GM19351 (cell line): Measurements from ENCODE around the gene ATP6V0A1.
A peak's percentile ranks its signal among the peaks of the same experiment; 100 is the strongest.

ENCODE experiments used
- ATAC-seq: cut with Tn5 transposase; IDR thresholded peaks from one replicate; pipeline ENCODE4 v1.9.1; 2021; ENCODE audit warnings: mild to moderate bottlenecking, moderate library complexity; ENCODE audit not compliant: unreplicated experiment

The ATP6V0A1 gene

GRCh38 chr17:42518046-42518754, 59.5 kb downstream of the ATP6V0A1 start:
- ATAC-seq, result no peak

- no peak for ATAC-seq
These were observed 60.3 kb downstream of the ATP6V0A1 start for GRCh38 chr17:42518755-42519545.

DNA sequence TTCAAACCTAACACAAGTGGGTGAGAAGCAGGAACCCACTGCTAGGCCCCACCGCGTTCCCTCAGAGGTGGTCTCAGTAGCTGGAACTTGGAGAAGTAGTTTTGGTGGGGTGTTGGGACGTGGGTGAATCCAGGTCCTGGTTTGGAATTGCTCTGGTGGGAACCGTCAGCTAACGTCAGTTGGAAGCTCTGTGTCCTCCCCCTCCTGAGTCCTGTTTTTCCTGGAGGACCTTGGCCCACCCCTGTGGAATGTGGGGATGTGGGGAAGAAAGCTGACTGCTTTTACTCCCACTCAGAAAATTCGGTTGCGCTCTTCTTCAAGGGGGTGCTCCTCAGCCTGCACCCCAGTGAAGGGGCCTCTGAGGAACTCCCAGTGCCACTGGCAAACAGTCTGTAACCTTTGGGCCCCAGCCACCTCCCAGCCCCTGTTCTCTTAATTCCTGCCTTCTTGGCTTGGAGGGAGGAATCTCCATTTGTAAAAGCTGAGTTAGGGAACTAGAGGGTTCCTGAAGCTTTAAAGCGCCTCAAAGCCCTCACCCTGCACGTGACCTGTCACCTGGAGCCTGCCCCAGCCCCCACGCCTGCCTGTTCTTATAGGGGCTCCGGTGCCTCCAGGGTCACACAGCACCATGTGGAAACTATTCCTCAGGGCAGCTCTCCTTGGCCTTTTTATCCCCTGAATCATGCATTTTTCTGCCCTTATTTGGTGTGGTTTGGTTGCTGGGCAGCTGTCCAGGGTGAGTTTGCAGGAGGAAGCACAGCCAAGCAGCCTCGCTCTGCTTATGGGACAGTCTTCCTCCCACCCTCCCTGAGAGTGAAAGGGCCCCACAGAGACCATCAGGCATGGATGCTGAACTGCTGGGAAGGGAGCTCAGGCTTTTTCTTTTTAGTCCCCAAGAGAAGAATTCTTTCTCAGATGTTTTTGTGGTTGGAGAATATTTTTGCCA, 61.1 kb downstream of the ATP6V0A1 start:
- ATAC-seq, result no peak

DNA sequence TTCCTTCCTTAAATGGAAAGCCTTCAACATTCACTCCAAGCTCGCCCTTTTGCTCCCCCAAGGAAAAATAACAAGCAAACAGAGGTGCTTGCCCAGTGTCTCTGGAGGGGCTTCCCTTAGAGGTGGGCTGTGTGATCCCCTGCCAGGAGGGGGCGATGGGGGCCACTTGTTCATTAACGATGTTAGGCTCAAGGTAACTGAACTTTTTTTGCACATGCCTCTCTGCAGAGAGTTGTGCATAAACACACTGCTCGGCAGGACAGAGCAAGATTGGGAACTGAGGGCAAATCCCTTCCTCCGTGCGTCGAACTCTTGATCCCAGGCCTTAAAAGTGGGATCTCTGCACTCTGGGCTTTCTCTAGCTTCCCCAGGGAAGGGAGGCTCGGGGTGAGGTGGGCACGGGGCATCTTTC, 61.9 kb downstream of the ATP6V0A1 start:
- no peak for ATAC-seq

DNA sequence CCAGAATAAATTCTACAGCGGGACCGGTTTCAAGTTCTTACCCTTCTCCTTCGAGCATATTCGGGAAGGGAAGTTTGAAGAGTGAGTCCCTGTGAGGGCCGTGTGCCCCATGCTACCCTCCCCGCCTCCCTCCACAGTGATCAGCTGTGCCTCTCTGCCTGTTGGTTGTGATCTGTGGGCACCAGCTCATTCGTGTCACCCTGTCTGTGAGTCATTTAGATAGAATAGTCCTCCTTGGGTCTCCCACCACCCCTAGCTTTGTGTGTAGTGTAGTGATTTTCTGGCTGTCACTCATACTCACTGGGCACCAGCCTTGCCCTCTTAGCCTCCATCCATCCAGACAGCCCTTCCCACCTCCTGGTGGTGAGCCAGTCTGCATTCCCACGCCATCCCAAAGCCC, 62.4 kb downstream of the ATP6V0A1 start:
- ATAC-seq, result no peak

GRCh38 chr17:42521666-42522262, 63.1 kb downstream of the ATP6V0A1 start:
- ATAC-seq, result no peak

DNA sequence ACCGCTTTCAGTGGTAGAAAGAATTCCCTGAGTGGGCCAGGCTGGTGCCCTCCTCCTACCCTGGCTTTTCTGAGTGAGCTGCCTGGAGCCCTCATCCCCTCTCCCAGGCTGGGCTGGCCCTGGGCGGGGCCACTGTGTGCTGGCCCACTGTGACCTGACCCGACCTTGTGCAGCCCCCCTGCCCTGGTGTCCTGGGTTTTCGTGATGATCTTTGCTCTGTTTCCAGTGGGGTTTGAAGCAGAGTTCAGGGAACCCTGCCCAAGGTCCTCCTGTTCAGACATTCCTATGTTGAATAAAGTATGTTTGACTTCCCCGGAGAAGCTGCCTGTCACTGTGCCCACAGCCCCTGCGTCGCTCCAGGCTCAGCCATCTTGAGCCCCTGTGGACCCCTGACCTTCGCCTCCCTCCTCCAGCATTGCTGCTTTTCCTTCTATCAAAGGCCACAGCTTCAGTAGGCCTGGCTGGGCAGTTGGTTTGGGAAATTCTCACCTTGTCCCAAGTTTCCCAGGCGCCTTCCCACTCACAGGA, 63.6 kb downstream of the ATP6V0A1 start:
- ATAC-seq, result no peak

GRCh38 chr17:42522798-42523278, 64.2 kb downstream of the ATP6V0A1 start:
- ATAC-seq, result no peak

DNA sequence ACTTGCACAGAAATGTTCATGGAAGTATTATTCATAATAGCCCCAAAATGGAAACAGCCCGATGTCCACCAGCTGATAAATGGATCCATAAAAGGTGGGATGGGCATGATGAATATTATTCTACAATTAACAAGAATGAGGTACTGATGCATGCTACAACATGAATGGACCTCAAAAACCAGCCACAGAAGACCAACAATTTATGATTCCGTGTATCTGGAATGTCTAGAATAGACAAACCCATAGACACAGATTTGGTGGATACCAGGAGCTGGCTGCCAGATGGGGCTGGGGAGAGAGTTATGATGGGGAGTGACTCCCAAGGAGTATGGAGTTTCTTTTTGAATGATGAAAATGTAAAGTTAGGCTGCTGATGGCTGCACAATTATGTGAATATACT, 66.5 kb downstream of the ATP6V0A1 start:
- no peak for ATAC-seq

DNA sequence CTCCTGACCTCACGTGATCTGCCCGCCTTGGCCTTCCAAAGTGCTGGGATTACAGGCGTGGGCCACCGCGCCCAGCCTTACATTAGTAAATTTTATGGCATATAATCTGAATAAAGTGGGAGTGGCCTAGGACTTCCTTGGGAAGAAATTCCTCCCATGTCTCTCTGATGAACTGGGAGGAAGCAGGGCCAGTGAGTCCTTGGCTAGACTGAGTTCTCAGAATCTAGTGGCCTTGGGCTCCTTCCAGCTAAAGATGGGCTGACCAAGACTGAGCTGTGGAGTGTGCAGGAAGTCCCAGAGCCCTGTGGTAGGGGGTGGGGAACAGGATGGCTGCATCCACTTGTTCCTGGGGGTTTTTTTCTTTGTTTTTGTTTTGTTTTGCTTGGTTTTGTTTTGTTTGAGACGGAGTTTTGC, 67.4 kb downstream of the ATP6V0A1 start:
- no peak for ATAC-seq

- ATAC-seq, result no peak
These were observed 69.3 kb downstream of the ATP6V0A1 start for GRCh38 chr17:42527932-42528331.

DNA sequence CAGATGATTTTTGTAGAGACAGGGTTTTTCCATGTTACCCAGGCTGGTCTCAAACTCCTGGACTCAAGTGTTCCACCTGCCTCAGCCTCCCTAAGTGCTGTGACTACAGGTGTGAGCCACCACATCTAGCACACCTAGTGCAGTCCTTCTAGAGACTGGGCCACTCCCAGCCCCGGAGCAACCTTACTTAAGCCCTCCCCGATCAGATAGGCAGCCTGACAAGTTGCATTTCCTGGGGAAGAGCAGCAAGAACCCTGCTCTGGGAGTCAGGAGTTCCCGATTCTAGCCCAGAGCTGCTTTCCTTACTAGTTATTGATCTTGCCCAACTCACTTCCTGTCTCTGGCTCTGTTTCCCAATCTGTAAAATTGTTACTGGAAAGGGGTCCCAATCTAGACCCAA, 70.4 kb downstream of the ATP6V0A1 start:
- ATAC-seq, result no peak

GRCh38 chr17:42530952-42531454, 72.3 kb downstream of the ATP6V0A1 start:
- ATAC-seq, result no peak

DNA sequence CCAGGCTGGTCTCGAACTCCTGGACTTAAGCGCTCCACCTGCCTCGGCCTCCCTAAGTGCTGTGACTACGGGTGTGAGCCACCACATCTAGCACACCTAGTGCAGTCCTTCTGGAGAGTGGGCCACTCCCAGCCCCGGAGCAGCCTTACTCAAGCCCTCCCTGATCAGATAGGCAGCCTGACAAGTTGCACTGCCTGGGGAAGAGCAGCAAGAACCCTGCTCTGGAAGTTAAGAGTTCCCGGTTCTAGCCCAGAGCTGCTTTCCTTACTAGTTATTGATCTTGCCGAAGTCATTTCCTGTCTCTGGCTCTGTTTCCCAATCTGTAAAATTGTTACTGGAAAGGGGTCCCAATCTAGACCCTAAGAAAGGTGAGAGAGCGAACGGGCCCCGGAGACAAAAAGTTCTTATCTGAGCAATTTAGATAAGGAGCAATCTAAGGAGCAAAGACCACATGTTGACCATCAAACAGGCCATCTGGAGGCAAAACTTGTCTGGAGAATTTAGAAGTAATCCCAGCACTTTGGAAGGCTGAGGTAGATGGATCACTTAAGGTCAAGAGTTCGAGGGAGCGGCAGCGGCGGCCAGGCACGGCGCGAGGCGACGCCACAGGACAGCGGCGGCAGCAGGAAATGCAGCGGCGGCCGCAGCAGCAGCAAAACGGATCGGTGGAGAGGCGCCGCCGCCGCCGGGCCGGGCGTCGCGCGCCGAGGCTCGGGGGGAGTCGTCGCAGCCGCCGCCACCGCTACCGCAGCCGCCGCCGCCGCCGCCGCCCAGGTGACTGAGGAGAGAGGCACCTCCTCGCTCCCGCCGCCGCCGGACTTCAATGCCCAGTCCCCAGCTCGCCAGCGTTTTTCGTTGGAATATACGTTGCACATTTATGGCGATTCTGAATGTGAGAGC, 73.0 kb downstream of the ATP6V0A1 start:
- no peak for ATAC-seq

GRCh38 chr17:42535155-42536047, 76.7 kb downstream of the ATP6V0A1 start:
- ATAC-seq, result no peak

DNA sequence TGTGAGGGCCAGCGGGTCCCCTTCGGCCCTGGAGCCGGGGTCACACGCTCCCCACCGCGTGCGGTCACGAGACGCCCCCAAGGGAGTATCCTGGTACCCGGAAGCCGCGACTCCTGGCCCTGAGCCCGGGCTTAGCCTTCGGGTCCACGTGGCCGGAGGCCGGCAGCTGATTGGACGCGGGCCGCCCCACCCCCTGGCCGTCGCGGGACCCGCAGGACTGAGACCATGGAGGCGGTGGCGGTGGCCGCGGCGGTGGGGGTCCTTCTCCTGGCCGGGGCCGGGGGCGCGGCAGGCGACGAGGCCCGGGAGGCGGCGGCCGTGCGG, 77.3 kb downstream of the ATP6V0A1 start, which contains the start of gene NAGLU:
Gene NAGLU, plus strand, starts transcription at position 194 of the 324 bp plus-strand sequence. Its CDS starts 32 bp downstream, at position 226.
- ATAC-seq, result peak; percentile 80

GRCh38 chr17:42536372-42537155, 77.9 kb downstream of the ATP6V0A1 start:
- ATAC-seq, result peak; percentile 62
